Astrocyte (in vitro differentiated cells and primary cell): Measurements from ENCODE around the gene EEF1AKMT3. TPM values are rescaled to one million over a fixed set of nuclear protein-coding genes. Genes with fewer than 3 reads are reported as not detected.
A peak's percentile ranks its signal among the peaks of the same experiment; 100 is the strongest.

Source experiments
- DNase-seq: peaks from one replicate; pipeline ENCODE4 v3.0.0-alpha.2; 2010; ENCODE audit warnings: low read depth
- FAIRE-seq: peaks from 2 replicates; lab custom pipeline; 2011; peaks lifted over from hg19 to GRCh38; lab: Jason Lieb, UNC
- H2AFZ ChIP-seq: 2 replicates; pipeline ENCODE4 v1.6.0; 2012; ENCODE audit warnings: low read depth, low read length, inconsistent platforms
- H3K27ac ChIP-seq: 2 replicates; pipeline ENCODE4 v1.5.1; 2011; ENCODE audit warnings: low read depth, low read length, inconsistent platforms
- H3K27me3 ChIP-seq: 2 replicates; pipeline ENCODE4 v1.6.0; 2011; ENCODE audit warnings: low read length, inconsistent platforms; ENCODE audit not compliant: insufficient read depth
- H3K36me3 ChIP-seq: 2 replicates; pipeline ENCODE4 v1.5.1; 2011; ENCODE audit warnings: low read length, inconsistent platforms; ENCODE audit not compliant: insufficient read depth
- H3K4me1 ChIP-seq: 2 replicates; pipeline ENCODE4 v1.5.1; 2011; ENCODE audit warnings: low read length, inconsistent platforms; ENCODE audit not compliant: insufficient read depth
- H3K4me2 ChIP-seq: 2 replicates; pipeline ENCODE4 v1.6.0; 2012; ENCODE audit warnings: low read length, inconsistent platforms
- H3K4me3 ChIP-seq: 2 replicates; pipeline ENCODE4 v1.5.1; 2011; ENCODE audit warnings: low read depth, mild to moderate bottlenecking, low read length, inconsistent platforms; ENCODE audit not compliant: insufficient read depth
- H3K79me2 ChIP-seq: 2 replicates; pipeline ENCODE4 v1.6.0; 2012; ENCODE audit warnings: mild to moderate bottlenecking, low read length, inconsistent platforms; ENCODE audit not compliant: insufficient read depth
- H3K9ac ChIP-seq: 2 replicates; pipeline ENCODE4 v1.6.0; 2012; ENCODE audit warnings: mild to moderate bottlenecking, low read length, inconsistent platforms
- H3K9me3 ChIP-seq: 2 replicates; pipeline ENCODE4 v1.5.1; 2012; ENCODE audit warnings: low read depth, mild to moderate bottlenecking, low read length, inconsistent platforms; ENCODE audit not compliant: insufficient read depth
- H4K20me1 ChIP-seq: 2 replicates; pipeline ENCODE4 v1.6.0; 2012; ENCODE audit warnings: low read length, inconsistent platforms; ENCODE audit not compliant: insufficient read depth
- H3K27ac Mint-ChIP-seq: one replicate; pipeline ENCODE4 v1.8.0; 2021; ENCODE audit warnings: mild to moderate bottlenecking, mixed read lengths; ENCODE audit not compliant: unreplicated experiment
- H3K27me3 Mint-ChIP-seq: one replicate; pipeline ENCODE4 v1.8.0; 2021; ENCODE audit warnings: low read depth, mixed read lengths; ENCODE audit not compliant: unreplicated experiment
- H3K36me3 Mint-ChIP-seq: one replicate; pipeline ENCODE4 v1.8.0; 2021; ENCODE audit warnings: low read depth, mixed read lengths; ENCODE audit not compliant: unreplicated experiment
- H3K4me1 Mint-ChIP-seq: one replicate; pipeline ENCODE4 v1.8.0; 2021; ENCODE audit warnings: low read depth, mixed read lengths; ENCODE audit not compliant: unreplicated experiment
- H3K4me3 Mint-ChIP-seq: one replicate; pipeline ENCODE4 v1.8.0; 2021; ENCODE audit warnings: mild to moderate bottlenecking, moderate library complexity, mixed read lengths; ENCODE audit not compliant: unreplicated experiment
- H3K9me3 Mint-ChIP-seq: one replicate; pipeline ENCODE4 v1.8.0; 2021; ENCODE audit warnings: mild to moderate bottlenecking, mixed read lengths; ENCODE audit not compliant: unreplicated experiment
- CTCF ChIP-seq: IDR thresholded peaks from 2 replicates; pipeline ENCODE4 v1.5.1; 2011; ENCODE audit warnings: low read depth, mild to moderate bottlenecking, inconsistent platforms, low read length, moderate library complexity; ENCODE audit not compliant: insufficient read depth
- EZH2 ChIP-seq: IDR thresholded peaks from 2 replicates; pipeline ENCODE4 v1.6.1; 2012; ENCODE audit warnings: mild to moderate bottlenecking, low read length, inconsistent platforms; ENCODE audit not compliant: insufficient read depth
- microRNA-seq: library from miRNA; unstranded; fragments of <30 nt; microRNA quantifications from one replicate; pipeline ENCODE4 v1.2.0, GENCODE V29; 2020
- total RNA-seq: library from RNA; stranded (reverse); gene quantifications from 2 replicates; pipeline ENCODE4 v1.2.1, GENCODE V29; 2021

EEF1AKMT3 gene
- total RNA-seq, 1 donor from 2014 or later, result 8.1 TPM

GRCh38 chr12:57829025-57829777 lies 56.8 kb downstream of the EEF1AKMT3 start:
- Histone ChIP-seq H3K9ac (no peak overlapping the region), H3K4me2 (no peak overlapping the region), H3K27me3 (no peaks in the 10 kb centered on the region), H3K27ac (no peak overlapping the region), H2AFZ (no peak overlapping the region), H3K9me3 (no peaks in the 10 kb centered on the region), H3K4me1 (peaks cover 14% of the 10 kb centered on the region), H3K4me3 (no peak overlapping the region), H4K20me1 (peaks cover 93% of the 10 kb centered on the region), H3K79me2 (peaks cover 71% of the 10 kb centered on the region), H3K36me3 (peaks cover 47% of the 10 kb centered on the region)
- H3K4me1 Mint-ChIP-seq, result peaks cover 34% of the 10 kb centered on the region
- peaks cover 3% of the 10 kb centered on the region for H3K9me3 Mint-ChIP-seq
- H3K36me3 Mint-ChIP-seq, result peaks cover 24% of the 10 kb centered on the region
- no peaks in the 10 kb centered on the region for H3K27me3 Mint-ChIP-seq
- no peak for TF ChIP-seq CTCF
- TF ChIP-seq EZH2, result no peak
- FAIRE-seq (no peak), DNase-seq (no peak)
- no peak overlapping the region for H3K4me3 Mint-ChIP-seq
- no peak overlapping the region for H3K27ac Mint-ChIP-seq

- Mint-ChIP-seq H3K4me3 (no peak overlapping the region), H3K36me3 (peaks cover 17% of the 10 kb centered on the region), H3K27me3 (no peaks in the 10 kb centered on the region), H3K4me1 (peaks cover 38% of the 10 kb centered on the region), H3K27ac (peak overlapping the region; percentile 18), H3K9me3 (peaks cover 3% of the 10 kb centered on the region)
- no peak overlapping the region for H2AFZ ChIP-seq
- DNase-seq (no peak), FAIRE-seq (no peak)
- peaks cover 80% of the 10 kb centered on the region for H3K79me2 ChIP-seq
- no peaks in the 10 kb centered on the region for H3K27me3 ChIP-seq
- TF ChIP-seq CTCF (no peak), EZH2 (no peak)
- H3K9ac ChIP-seq, result no peak overlapping the region
- peaks cover 15% of the 10 kb centered on the region for H3K4me1 ChIP-seq
- H3K4me2 ChIP-seq, result no peak overlapping the region
- peaks cover 91% of the 10 kb centered on the region for H4K20me1 ChIP-seq
- H3K27ac ChIP-seq, result no peak overlapping the region
- H3K36me3 ChIP-seq, result peaks cover 35% of the 10 kb centered on the region
- no peak overlapping the region for H3K4me3 ChIP-seq
- no peaks in the 10 kb centered on the region for H3K9me3 ChIP-seq
Observed at GRCh38 chr12:57830393-57830792, 58.0 kb downstream of the EEF1AKMT3 start.

Small RNA genes lying within 50 kb of the gene (microRNA-seq; reads per million reads assigned to microRNA genes)
- gene MIR26A2 (199 reads per million, percentile 71 among the genes with 10 or more reads in this experiment), gene MIR6759 (not detected)

Other genes with a start within 250 kb of the EEF1AKMT3 start
- 55.3 and 58.5 TPM in 2 replicates for gene MBD6, start 249.8 kb upstream of the EEF1AKMT3 start, total RNA-seq
- gene DCTN2, start 225.4 kb upstream of the EEF1AKMT3 start, total RNA-seq, result 94.5 and 107 TPM in 2 replicates
- 7.2 and 8.6 TPM in 2 replicates for gene KIF5A, start 222.6 kb upstream of the EEF1AKMT3 start, total RNA-seq
- gene PIP4K2C, start 181.4 kb upstream of the EEF1AKMT3 start, total RNA-seq, result 43.3 and 43.6 TPM in 2 replicates
- 18.3 and 20.8 TPM in 2 replicates for gene DTX3, start 167.8 kb upstream of the EEF1AKMT3 start, total RNA-seq
- gene ARHGEF25, start 161.2 kb upstream of the EEF1AKMT3 start, total RNA-seq, result 16.8 and 24.5 TPM in 2 replicates
- gene B4GALNT1, start 139.4 kb upstream of the EEF1AKMT3 start, total RNA-seq, result 2.5 and 2.6 TPM in 2 replicates
- 194 and 215 TPM in 2 replicates for gene OS9, start 78.5 kb upstream of the EEF1AKMT3 start, total RNA-seq
- gene AGAP2, start 33.9 kb upstream of the EEF1AKMT3 start, total RNA-seq, result 0.14 and 0.17 TPM in 2 replicates
- 18.6 and 22.9 TPM in 2 replicates for gene TSPAN31, start 27.6 kb upstream of the EEF1AKMT3 start, total RNA-seq
- gene CDK4, start 20.3 kb upstream of the EEF1AKMT3 start, total RNA-seq, result 113 and 133 TPM in 2 replicates
- 11.3 and 13.0 TPM in 2 replicates for gene MARCHF9, start 17.5 kb upstream of the EEF1AKMT3 start, total RNA-seq
- 1.5 TPM in 2 replicates for gene CYP27B1, start 5.5 kb upstream of the EEF1AKMT3 start, total RNA-seq
- 21.1 and 25.7 TPM in 2 replicates for gene METTL1, start 509 bp upstream of the EEF1AKMT3 start, total RNA-seq
- gene TSFM, start 10.2 kb downstream of the EEF1AKMT3 start, total RNA-seq, result 26.6 and 30.0 TPM in 2 replicates
- 2.5 and 3.2 TPM in 2 replicates for gene AVIL, start 46.1 kb downstream of the EEF1AKMT3 start, total RNA-seq
- gene CTDSP2, start 74.1 kb downstream of the EEF1AKMT3 start, total RNA-seq, result 87.1 and 91.9 TPM in 2 replicates
- 3.2 and 3.4 TPM in 2 replicates for gene ATP23, start 169.0 kb downstream of the EEF1AKMT3 start, total RNA-seq